Measurements from ENCODE around the gene POU5F1.
"Not testable (repeated sequence)": the region's sequence is repeated elsewhere in the genome, so short reads cannot be mapped to it uniquely, and the experiment has no call there.

- TF ChIP-seq CTCF (conservative IDR thresholded peaks at IDR 0.05 in 1 of 2, IDR thresholded peaks at IDR 0.05 in 1 of 2; ENCODE audit: extremely low read depth in 1 of 2, insufficient read depth in 1 of 2, low read depth in 1 of 2, low read length in 2 of 2); EZH2 (IDR thresholded peaks at IDR 0.05; ENCODE audit: borderline replicate concordance, low read length): not testable (repeated sequence)
Observed at GRCh38 chr6:31185695-31186051, 15.2 kb upstream of the POU5F1 start.

Measured in mammary epithelial cell (primary cell).